ENCODE results near the gene IFT22. TPM values are rescaled to one million over a fixed set of nuclear protein-coding genes. Genes with fewer than 3 reads are reported as not detected.
"Not testable (repeated sequence)": the region's sequence is repeated elsewhere in the genome, so short reads cannot be mapped to it uniquely, and the experiment has no call there.

The IFT22 gene
- total and polyA plus RNA-seq, 2 of the 8 experiments (the other 6 are each of a cell fraction or from before 2014, with no cell fraction given), result 17.7 to 18.9 TPM

DNA sequence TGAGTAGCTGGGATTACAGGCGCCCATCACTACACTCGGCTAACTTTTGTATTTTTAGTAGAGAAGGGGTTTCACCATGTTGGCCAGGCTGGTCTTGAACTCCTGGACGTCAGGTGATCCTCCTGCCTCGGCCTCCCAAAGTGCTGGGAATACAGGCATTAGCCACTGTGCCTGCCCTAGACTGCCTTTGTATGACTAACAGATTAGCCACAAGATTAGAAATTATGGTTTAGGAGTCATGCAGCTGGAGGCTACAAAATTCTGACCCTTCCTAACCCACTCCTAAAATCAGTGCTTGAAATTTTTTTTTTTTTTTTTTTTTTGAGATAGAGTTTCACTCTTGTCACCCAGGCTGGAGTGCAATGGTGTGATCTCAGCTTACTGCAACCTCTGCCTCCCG lies 29.0 kb downstream of the IFT22 start:
- H2BK120ac ChIP-seq (replicated peaks; ENCODE audit: low read depth, low read length), result peak overlapping the region; percentile 14
- peaks cover 0 to 19% of the 10 kb centered on the region in 2 experiments; a peak in 2 of 4 replicates for H3K79me2 ChIP-seq (ENCODE audit: control insufficient read depth in 1 of 2, insufficient read depth in 2 of 2, low read length in 2 of 2)
- H4K91ac ChIP-seq (replicated peaks; ENCODE audit: insufficient read length, low read length), result peak overlapping the region; percentile 91
- not testable (repeated sequence) for H4K8ac ChIP-seq (ENCODE audit: extremely low read depth, insufficient read depth, low read length); H3K36me3 ChIP-seq (ENCODE audit: control insufficient read depth in 2 of 4, insufficient read depth in 4 of 4, low read length in 3 of 4); H3K9ac ChIP-seq (replicated peaks in 1 of 4; ENCODE audit: extremely low read depth in 1 of 4, low read depth in 3 of 4, low read length in 3 of 4); H3K56ac ChIP-seq (replicated peaks; ENCODE audit: insufficient read length, low read depth, low read length); H2AFZ ChIP-seq (ENCODE audit: low read length); H3K4ac ChIP-seq (replicated peaks; ENCODE audit: insufficient read length, low read depth, low read length); H3K79me1 ChIP-seq (ENCODE audit: low read depth, low read length); FAIRE-seq; H2BK15ac ChIP-seq (ENCODE audit: low read length); DNase-seq (ENCODE audit: low read depth in 1 of 2, low spot score in 2 of 2); H4K20me1 ChIP-seq (replicated peaks in 1 of 2; ENCODE audit: control insufficient read depth in 1 of 2, insufficient read depth in 2 of 2, low read length in 2 of 2); H3K9me3 ChIP-seq (ENCODE audit: insufficient read depth in 2 of 2, low read depth in 1 of 2, low read length in 1 of 2); H3K4me3 ChIP-seq (ENCODE audit: extremely low read depth in 1 of 4, insufficient read depth in 2 of 4, low read depth in 3 of 4, low read length in 4 of 4); H3K23me2 ChIP-seq (ENCODE audit: low read depth, low read length); H3K23ac ChIP-seq (ENCODE audit: insufficient read length); H3K14ac ChIP-seq (ENCODE audit: insufficient read length); H3K27me3 ChIP-seq (replicated peaks in 1 of 4; ENCODE audit: control insufficient read depth in 3 of 4, extremely low read depth in 1 of 4, insufficient read depth in 3 of 4, low read length in 3 of 4)
- CTCF ChIA-PET (ENCODE audit: partially characterized antibody), result interaction anchor here (0.8 to 3.8 kb wide), 7 partner anchors 8 to 220 kb away, joined by 3 to 29 read pairs (median 6); no protein-coding TSS in a partner anchor
- H2AK5ac ChIP-seq (ENCODE audit: low read depth, low read length), result peak overlapping the region; percentile 98; the same call in 1 of the 2 replicates
- H3K27ac ChIP-seq (ENCODE audit: low read depth, low read length), result peak overlapping the region; percentile 25; the same call in 1 of the 2 replicates
- peak overlapping the region; percentile 91; the same call in 1 of the 2 replicates for H2BK12ac ChIP-seq (ENCODE audit: low read depth, low read length)
- peak overlapping the region; percentile 57 to 67; a peak in 3 of 4 replicates for H3K4me2 ChIP-seq (ENCODE audit: insufficient read depth in 1 of 2, low read depth in 2 of 2, low read length in 2 of 2)
- peak overlapping the region; percentile 99; the same call in 1 of the 2 replicates for H3K18ac ChIP-seq (ENCODE audit: extremely low read depth, low read length)
- H4K5ac ChIP-seq (ENCODE audit: insufficient read length, low read depth, low read length), result peak overlapping the region; percentile 51
- H3K4me1 ChIP-seq (replicated peaks in 1 of 4; ENCODE audit: control insufficient read depth in 3 of 4, insufficient read depth in 4 of 4, low read length in 3 of 4), result peaks cover 9 to 39% (median 23%) of the 10 kb centered on the region in 4 experiments
- H2BK5ac ChIP-seq (ENCODE audit: low read depth, low read length), result peak overlapping the region; percentile 100
- peak overlapping the region; percentile 88; the same call in 1 of the 2 replicates for H2BK20ac ChIP-seq (ENCODE audit: low read length)
- WGBS, 2 experiments (ENCODE audit: extremely low coverage in 1 of 2, insufficient coverage in 1 of 2, insufficient read length in 1 of 2, insufficient replicate concordance in 2 of 2, low coverage in 1 of 2, low lambda C conversion rate in 2 of 2, missing lambda C conversion rate in 1 of 2), result 63% methylated on average over 5 of the region's 5 CpGs; no CpG with 5 or more reads in 1 of the 2 experiments
- POLR2A ChIA-PET (ENCODE audit: partially characterized antibody), result interaction anchor here (0.5 to 7.4 kb wide), 14 partner anchors 11 to 466 kb away, joined by 3 to 144 read pairs (median 5); partner anchors contain the start of genes CLDN15, MOGAT3, PLOD3 and ZNHIT1

All from H1 (cell line).